Measurements from ENCODE around the gene ATP6V0E1.

- no peak for TF ChIP-seq YY1 (IDR thresholded peaks at IDR 0.05; ENCODE audit: low read depth)
- TF ChIP-seq EP300 (IDR thresholded peaks at IDR 0.05; ENCODE audit: borderline replicate concordance), result no peak
- TF ChIP-seq MAX (IDR thresholded peaks at IDR 0.05), result no peak
- TF ChIP-seq CEBPB (IDR thresholded peaks at IDR 0.05), result no peak
- no peak for TF ChIP-seq REST (IDR thresholded peaks at IDR 0.05; ENCODE audit: low read depth)
- no peak for TF ChIP-seq TEAD4 (IDR thresholded peaks at IDR 0.05)
- no peak for TF ChIP-seq USF1 (IDR thresholded peaks at IDR 0.05)
- no peak for TF ChIP-seq RAD21 (IDR thresholded peaks at IDR 0.05; ENCODE audit: low read depth)
- no peak for TF ChIP-seq TCF12 (IDR thresholded peaks at IDR 0.05; ENCODE audit: low read depth)
- no peak for TF ChIP-seq FOXM1 (IDR thresholded peaks at IDR 0.05; ENCODE audit: borderline replicate concordance, low read depth)
- no peak for TF ChIP-seq TAF1 (IDR thresholded peaks at IDR 0.05; ENCODE audit: low read depth)
Measured at GRCh38 chr5:172944741-172945140, 38.8 kb upstream of the ATP6V0E1 start.
